ENCODE data around the gene ARHGAP32.

- TF ChIP-seq CTCF (IDR thresholded peaks at IDR 0.05) (no peak), ZFX (IDR thresholded peaks at IDR 0.05; ENCODE audit: borderline replicate concordance) (no peak)
Observed at GRCh38 chr11:129208863-129209262, 16.7 kb upstream of the ARHGAP32 start.

Measured in 22Rv1 (cell line).